OCI-LY7 (cell line): Measurements from ENCODE around the gene WNT7B. TPM values are rescaled to one million over a fixed set of nuclear protein-coding genes. Genes with fewer than 3 reads are reported as not detected.

Experiments
- BruUV-seq: library from RNA; stranded (reverse); fragments of 400-500 nt; replicated peaks from 2 replicates; lab custom pipeline; 2021; lab: Mats Ljungman, UMichigan
- CTCF ChIA-PET: fragments of 300-600 bp; sonication (Branson Sonifier 250); formaldehyde crosslinking; loops from one replicate; lab custom pipeline; 2022; ENCODE audit warnings: antibody characterized with exemption; ENCODE audit not compliant: unreplicated experiment; lab: Charles Lee
- POLR2A ChIA-PET: fragments of 300-600 bp; sonication (Branson Sonifier 250); formaldehyde crosslinking; loops from one replicate; lab custom pipeline; 2022; ENCODE audit warnings: antibody characterized with exemption; lab: Charles Lee
- DNase-seq: peaks from one replicate; pipeline ENCODE4 v3.0.0-alpha.2; 2015; ENCODE audit warnings: low spot score
- H2AFZ ChIP-seq: fragments of 200-600 bp; sonication (generic), shearing (Covaris generic); 2 replicates; pipeline ENCODE4 v1.6.1; 2014; ENCODE audit warnings: mild to moderate bottlenecking, antibody characterized with exemption, low read length, moderate library complexity
- H3K27ac ChIP-seq: fragments of 200-600 bp; sonication (generic); 2 replicates; pipeline ENCODE4 v1.5.1; 2014; ENCODE audit warnings: mixed run types, low read depth, mild to moderate bottlenecking, moderate library complexity, low read length, inconsistent platforms; ENCODE audit not compliant: poor library complexity, severe bottlenecking
- H3K36me3 ChIP-seq: fragments of 200-600 bp; sonication (generic); 2 replicates; pipeline ENCODE4 v1.6.1; 2014; ENCODE audit warnings: mild to moderate bottlenecking, antibody characterized with exemption, low read length, moderate library complexity, mixed read lengths; ENCODE audit not compliant: insufficient read depth
- H3K4me1 ChIP-seq: fragments of 200-600 bp; sonication (generic); 2 replicates; pipeline ENCODE4 v1.5.1; 2014; ENCODE audit warnings: mild to moderate bottlenecking, low read length; ENCODE audit not compliant: insufficient read depth, poor library complexity, severe bottlenecking
- H3K4me2 ChIP-seq: fragments of 200-600 bp; sonication (generic); 2 replicates; pipeline ENCODE4 v1.6.1; 2014; ENCODE audit warnings: mild to moderate bottlenecking, low read length
- H3K4me3 ChIP-seq: fragments of 200-600 bp; sonication (generic); 2 replicates; pipeline ENCODE4 v1.5.1; 2014; ENCODE audit warnings: mild to moderate bottlenecking, low read depth, low read length; ENCODE audit not compliant: poor library complexity, severe bottlenecking
- H3K79me2 ChIP-seq: fragments of 200-600 bp; sonication (generic); 2 replicates; pipeline ENCODE4 v1.6.1; 2016; ENCODE audit warnings: low read depth, mild to moderate bottlenecking, low read length, moderate library complexity, mixed read lengths; ENCODE audit not compliant: insufficient read depth
- H3K9me2 ChIP-seq: fragments of 200-600 bp; sonication (generic); 2 replicates; pipeline ENCODE4 v1.6.1; 2016; ENCODE audit warnings: mild to moderate bottlenecking, low read length, mixed read lengths; ENCODE audit not compliant: insufficient read depth
- H3K9me3 ChIP-seq: fragments of 200-600 bp; sonication (generic); 2 replicates; pipeline ENCODE4 v1.6.1; 2014; ENCODE audit warnings: mild to moderate bottlenecking, mixed run types, low read length, mixed read lengths
- H4K20me1 ChIP-seq: fragments of 200-600 bp; sonication (generic); 2 replicates; pipeline ENCODE4 v1.6.1; 2014; ENCODE audit warnings: mild to moderate bottlenecking, antibody characterized with exemption, low read length, moderate library complexity, mixed read lengths; ENCODE audit not compliant: insufficient read depth
- EZH2phosphoT487 ChIP-seq: fragments of 200-600 bp; sonication (generic); IDR thresholded peaks from 2 replicates; pipeline ENCODE4 v1.6.1; 2018; ENCODE audit warnings: low read depth, borderline replicate concordance, mild to moderate bottlenecking, mixed run types, antibody characterized with exemption, low read length, moderate library complexity, mixed read lengths
- intact Hi-C: fragments of 100-400 bp; cut with micrococcal nuclease; formaldehyde crosslinking; loops from one replicate; pipeline ENCODE4 v1.10.0; 2022; ENCODE audit not compliant: unreplicated experiment
- total RNA-seq, 2 experiments: library from RNA; depleted of rRNA in 1 of 2; stranded (reverse); fragments of >200 nt in 1 of 2; shearing (Covaris generic) in 1 of 2; gene quantifications; 2 replicates each; pipeline ENCODE4 v1.2.3, GENCODE V29; 2014 to 2022
- TF ChIP-seq, protein P1 (sequence below): fragments of 200-600 bp; sonication (generic); conservative IDR thresholded peaks from 2 replicates; pipeline ENCODE4 v1.5.1; 2014; ENCODE audit warnings: mild to moderate bottlenecking, antibody characterized with exemption, low read length, moderate library complexity, mixed read lengths

Gene WNT7B
- total RNA-seq, 2 experiments from 2014 or later = not detected

DNA sequence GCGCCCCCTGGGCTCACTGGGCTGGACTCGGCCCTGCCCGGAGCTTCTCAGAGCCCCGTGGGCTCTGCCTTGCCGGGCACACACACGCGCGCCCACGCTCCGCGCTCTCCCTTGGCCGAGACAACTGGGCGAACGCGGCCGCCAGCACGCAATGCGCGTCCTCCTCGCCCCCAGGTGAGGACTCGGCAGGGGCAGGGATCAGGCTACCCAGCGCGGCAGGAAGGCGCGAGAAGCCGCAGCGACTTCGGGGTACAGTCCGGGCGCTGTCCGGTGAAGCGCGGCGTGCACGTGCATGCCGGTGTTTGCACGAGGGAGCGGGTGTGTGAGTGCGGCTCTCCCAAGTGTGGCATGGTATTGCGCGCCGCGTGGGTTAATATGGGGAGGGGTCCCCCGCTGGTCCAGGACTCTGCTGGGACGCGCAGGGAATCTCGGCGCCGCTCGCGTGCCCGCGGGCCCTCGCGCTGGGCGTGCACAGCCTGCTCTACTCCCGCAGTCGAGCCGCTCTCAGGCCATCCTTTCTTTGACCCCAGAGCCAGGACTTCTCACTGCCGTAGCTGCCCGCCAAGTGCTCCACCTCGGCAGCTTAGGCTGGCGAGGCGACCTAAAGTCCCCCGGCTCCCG, 5.4 kb downstream of the WNT7B start:
- no peak overlapping the region for H3K4me3 ChIP-seq
- POLR2A ChIA-PET = no interaction called here

GRCh38 chr22:45970705-45971407, 6.1 kb downstream of the WNT7B start:
- Histone ChIP-seq H2AFZ (no peak overlapping the region), H3K9me3 (no peaks in the 10 kb centered on the region), H3K27ac (no peak overlapping the region), H3K4me2 (no peak overlapping the region), H3K79me2 (no peaks in the 10 kb centered on the region), H3K9me2 (no peaks in the 10 kb centered on the region), H3K36me3 (no peaks in the 10 kb centered on the region), H3K4me1 (no peaks in the 10 kb centered on the region), H3K4me3 (no peak overlapping the region), H4K20me1 (no peaks in the 10 kb centered on the region)
- ChIA-PET POLR2A (no interaction called here), CTCF (no interaction called here)
- no peak for DNase-seq
- BruUV-seq = no TSS peak
- intact Hi-C loops = no loop called here
- TF ChIP-seq, protein P1, sequence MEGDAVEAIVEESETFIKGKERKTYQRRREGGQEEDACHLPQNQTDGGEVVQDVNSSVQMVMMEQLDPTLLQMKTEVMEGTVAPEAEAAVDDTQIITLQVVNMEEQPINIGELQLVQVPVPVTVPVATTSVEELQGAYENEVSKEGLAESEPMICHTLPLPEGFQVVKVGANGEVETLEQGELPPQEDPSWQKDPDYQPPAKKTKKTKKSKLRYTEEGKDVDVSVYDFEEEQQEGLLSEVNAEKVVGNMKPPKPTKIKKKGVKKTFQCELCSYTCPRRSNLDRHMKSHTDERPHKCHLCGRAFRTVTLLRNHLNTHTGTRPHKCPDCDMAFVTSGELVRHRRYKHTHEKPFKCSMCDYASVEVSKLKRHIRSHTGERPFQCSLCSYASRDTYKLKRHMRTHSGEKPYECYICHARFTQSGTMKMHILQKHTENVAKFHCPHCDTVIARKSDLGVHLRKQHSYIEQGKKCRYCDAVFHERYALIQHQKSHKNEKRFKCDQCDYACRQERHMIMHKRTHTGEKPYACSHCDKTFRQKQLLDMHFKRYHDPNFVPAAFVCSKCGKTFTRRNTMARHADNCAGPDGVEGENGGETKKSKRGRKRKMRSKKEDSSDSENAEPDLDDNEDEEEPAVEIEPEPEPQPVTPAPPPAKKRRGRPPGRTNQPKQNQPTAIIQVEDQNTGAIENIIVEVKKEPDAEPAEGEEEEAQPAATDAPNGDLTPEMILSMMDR = no peak
- TF ChIP-seq EZH2phosphoT487 = no peak

More for the DNA sequence above, 5.4 kb downstream of the WNT7B start:
- Histone ChIP-seq H4K20me1 (no peaks in the 10 kb centered on the region), H3K9me2 (no peaks in the 10 kb centered on the region), H2AFZ (no peak overlapping the region), H3K9me3 (no peaks in the 10 kb centered on the region), H3K4me2 (no peak overlapping the region), H3K79me2 (no peaks in the 10 kb centered on the region), H3K27ac (no peak overlapping the region), H3K36me3 (no peaks in the 10 kb centered on the region), H3K4me1 (no peaks in the 10 kb centered on the region)
- intact Hi-C loops = no loop called here
- no peak for DNase-seq
- CTCF ChIA-PET = no interaction called here
- no TSS peak for BruUV-seq
- TF ChIP-seq, protein P1 = no peak

GRCh38 chr22:45969801-45970470, 7.0 kb downstream of the WNT7B start:
- no peak overlapping the region for H3K4me2 ChIP-seq
- H3K27ac ChIP-seq = no peak overlapping the region
- intact Hi-C loops = no loop called here
- BruUV-seq = no TSS peak
- ChIA-PET POLR2A (no interaction called here), CTCF (no interaction called here)
- TF ChIP-seq, protein P1 = no peak
- TF ChIP-seq EZH2phosphoT487 = no peak
- no peaks in the 10 kb centered on the region for H3K36me3 ChIP-seq
- DNase-seq = no peak
- H2AFZ ChIP-seq = no peak overlapping the region
- H3K4me1 ChIP-seq = no peaks in the 10 kb centered on the region
- no peaks in the 10 kb centered on the region for H3K9me2 ChIP-seq
- no peaks in the 10 kb centered on the region for H3K79me2 ChIP-seq
- no peak overlapping the region for H3K4me3 ChIP-seq
- no peaks in the 10 kb centered on the region for H4K20me1 ChIP-seq
- H3K9me3 ChIP-seq = no peaks in the 10 kb centered on the region
